Measurements from ENCODE around the gene MIDN. TPM values are rescaled to one million over a fixed set of nuclear protein-coding genes. Genes with fewer than 3 reads are reported as not detected.

The MIDN gene
- total RNA-seq, 2 experiments from 2014 or later: 75.2 to 80.7 TPM

DNA sequence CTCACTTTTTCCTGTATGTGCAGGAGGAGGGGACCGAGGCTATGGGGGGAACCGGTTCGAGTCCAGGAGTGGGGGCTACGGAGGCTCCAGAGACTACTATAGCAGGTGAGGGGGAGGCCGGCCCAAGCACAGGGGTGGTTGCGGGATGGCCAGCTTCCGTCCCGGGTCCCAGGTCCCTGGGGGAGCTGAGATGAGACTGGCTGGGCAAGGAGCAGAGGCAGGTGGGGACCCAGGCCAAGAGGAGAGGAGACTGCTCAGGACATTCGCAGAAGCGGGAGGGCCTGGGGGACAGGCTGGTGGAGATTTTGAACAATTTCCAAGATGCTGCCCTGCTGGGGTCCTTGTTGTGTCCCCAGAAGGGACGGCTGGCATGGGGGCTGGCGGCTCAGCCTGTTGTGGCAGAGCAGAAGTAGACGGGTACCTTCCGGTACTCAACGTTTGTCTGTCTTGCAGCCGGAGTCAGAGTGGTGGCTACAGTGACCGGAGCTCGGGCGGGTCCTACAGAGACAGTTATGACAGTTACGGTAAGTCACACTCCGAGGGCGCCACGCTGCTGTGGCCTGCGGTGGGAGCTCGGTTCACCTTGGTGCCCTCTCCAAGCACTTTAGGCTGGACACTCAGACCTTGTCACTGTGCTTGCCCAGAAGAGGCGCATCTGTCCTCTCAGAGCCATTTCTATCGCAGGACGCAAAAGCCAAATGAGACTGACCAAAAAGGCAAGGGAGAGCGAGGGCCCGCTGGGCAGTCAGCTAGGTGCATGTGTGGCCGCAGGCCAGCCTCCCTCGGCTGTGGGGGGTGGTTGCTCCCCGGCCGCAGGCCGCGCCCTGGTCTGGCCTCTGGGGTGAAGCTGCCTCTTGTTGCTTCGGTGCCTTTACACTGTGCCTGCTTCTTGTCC lies 23.4 kb downstream of the MIDN start:
- ATAC-seq (ENCODE audit: low read depth) (no peak), DNase-seq (no peak)
- H3K36me3 Mint-ChIP-seq: peaks cover 37% of the 10 kb centered on the region
- H3K4me1 Mint-ChIP-seq: peaks cover 48% of the 10 kb centered on the region
- H3K27ac Mint-ChIP-seq: peak overlapping the region; percentile 88
- H3K9me3 Mint-ChIP-seq: no peaks in the 10 kb centered on the region
- peak overlapping the region; percentile 94 for H3K4me3 Mint-ChIP-seq
- POLR2A ChIA-PET: interaction anchor here (1.6 to 1.9 kb wide), 2 partner anchors 10 to 27 kb away, joined by 5 to 7 read pairs; no protein-coding TSS in a partner anchor
- no peaks in the 10 kb centered on the region for H3K27me3 Mint-ChIP-seq

DNA sequence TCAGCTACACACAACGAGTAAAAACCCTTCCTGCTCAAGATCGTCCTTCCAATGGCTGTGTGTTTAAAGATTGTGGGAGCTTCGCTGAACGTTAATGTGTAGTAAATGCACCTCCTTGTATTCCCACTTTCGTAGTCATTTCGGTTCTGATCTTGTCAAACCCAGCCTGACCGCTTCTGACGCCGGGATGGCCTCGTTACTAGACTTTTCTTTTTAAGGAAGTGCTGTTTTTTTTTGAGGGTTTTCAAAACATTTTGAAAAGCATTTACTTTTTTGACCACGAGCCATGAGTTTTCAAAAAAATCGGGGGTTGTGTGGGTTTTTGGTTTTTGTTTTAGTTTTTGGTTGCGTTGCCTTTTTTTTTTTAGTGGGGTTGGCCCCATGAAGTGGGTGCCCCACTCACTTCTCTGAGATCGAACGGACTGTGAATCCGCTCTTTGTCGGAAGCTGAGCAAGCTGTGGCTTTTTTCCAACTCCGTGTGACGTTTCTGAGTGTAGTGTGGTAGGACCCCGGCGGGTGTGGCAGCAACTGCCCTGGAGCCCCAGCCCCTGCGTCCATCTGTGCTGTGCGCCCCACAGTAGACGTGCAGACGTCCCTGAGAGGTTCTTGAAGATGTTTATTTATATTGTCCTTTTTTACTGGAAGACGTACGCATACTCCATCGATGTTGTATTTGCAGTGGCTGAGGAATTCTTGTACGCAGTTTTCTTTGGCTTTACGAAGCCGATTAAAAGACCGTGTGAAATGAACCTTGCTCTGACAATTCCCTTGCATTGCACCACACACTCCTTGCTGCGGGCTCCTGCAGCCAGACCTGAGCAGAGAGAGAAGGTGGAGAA lies 24.3 kb downstream of the MIDN start:
- Mint-ChIP-seq H3K36me3 (peaks cover 38% of the 10 kb centered on the region), H3K27ac (peak overlapping the region; percentile 48), H3K4me1 (peaks cover 48% of the 10 kb centered on the region), H3K9me3 (no peaks in the 10 kb centered on the region), H3K4me3 (peak overlapping the region; percentile 47), H3K27me3 (no peaks in the 10 kb centered on the region)
- ATAC-seq (ENCODE audit: low read depth) (no peak), DNase-seq (no peak)
- POLR2A ChIA-PET: interaction anchor here (1.1 to 1.9 kb wide), 4 partner anchors 11 to 206 kb away, joined by 3 to 7 read pairs (median 4); partner anchors contain the start of gene ARHGAP45

DNA sequence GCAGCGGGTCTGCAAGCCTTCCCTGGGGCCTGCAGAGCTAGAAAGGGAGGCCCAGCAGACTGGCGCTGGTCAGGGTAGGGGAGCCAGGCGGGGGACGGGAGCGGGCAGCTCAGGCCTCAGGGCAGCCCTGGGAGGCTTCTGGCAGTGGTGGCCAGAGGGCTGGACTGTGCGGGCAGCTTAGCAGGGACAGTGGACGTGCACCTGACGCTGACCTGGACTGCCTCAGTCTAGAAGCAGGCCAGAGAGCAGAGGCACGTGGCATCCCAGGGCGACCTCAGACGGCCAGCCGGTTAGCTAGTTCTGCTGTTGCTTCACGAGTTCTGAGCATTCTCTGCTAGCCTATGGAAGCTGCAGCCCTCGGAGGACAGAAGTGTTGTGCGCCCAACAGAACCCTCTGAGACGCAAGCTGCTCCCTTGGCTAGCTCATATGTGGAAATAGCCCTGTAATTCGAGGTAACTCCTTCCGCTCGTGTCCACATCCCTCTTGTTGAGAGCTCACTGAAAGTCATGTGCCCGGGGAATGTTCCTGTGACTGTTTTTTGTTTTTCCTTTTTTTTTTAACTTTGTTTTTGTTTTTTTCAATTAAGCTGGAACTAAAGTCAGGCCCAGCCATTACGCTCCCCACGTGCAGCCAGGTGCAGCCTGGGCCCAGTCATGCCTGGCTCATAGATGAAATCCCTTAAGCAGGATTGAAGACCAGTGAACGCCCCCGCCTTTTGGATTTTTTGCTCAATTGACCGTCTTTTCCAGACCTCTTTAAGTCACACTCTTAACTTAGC lies 25.1 kb downstream of the MIDN start:
- no peaks in the 10 kb centered on the region for H3K9me3 Mint-ChIP-seq
- H3K4me1 Mint-ChIP-seq: peaks cover 46% of the 10 kb centered on the region
- POLR2A ChIA-PET: interaction anchor here (0.8 to 1.7 kb wide), 6 partner anchors 13 to 207 kb away, joined by 3 to 4 read pairs (median 3); partner anchors contain the start of genes ARHGAP45 and POLR2E
- peak overlapping the region; percentile 48 for H3K27ac Mint-ChIP-seq
- no peak for DNase-seq
- no peak for ATAC-seq (ENCODE audit: low read depth)
- no peaks in the 10 kb centered on the region for H3K27me3 Mint-ChIP-seq
- H3K4me3 Mint-ChIP-seq: peak overlapping the region; percentile 13
- peaks cover 42% of the 10 kb centered on the region for H3K36me3 Mint-ChIP-seq

DNA sequence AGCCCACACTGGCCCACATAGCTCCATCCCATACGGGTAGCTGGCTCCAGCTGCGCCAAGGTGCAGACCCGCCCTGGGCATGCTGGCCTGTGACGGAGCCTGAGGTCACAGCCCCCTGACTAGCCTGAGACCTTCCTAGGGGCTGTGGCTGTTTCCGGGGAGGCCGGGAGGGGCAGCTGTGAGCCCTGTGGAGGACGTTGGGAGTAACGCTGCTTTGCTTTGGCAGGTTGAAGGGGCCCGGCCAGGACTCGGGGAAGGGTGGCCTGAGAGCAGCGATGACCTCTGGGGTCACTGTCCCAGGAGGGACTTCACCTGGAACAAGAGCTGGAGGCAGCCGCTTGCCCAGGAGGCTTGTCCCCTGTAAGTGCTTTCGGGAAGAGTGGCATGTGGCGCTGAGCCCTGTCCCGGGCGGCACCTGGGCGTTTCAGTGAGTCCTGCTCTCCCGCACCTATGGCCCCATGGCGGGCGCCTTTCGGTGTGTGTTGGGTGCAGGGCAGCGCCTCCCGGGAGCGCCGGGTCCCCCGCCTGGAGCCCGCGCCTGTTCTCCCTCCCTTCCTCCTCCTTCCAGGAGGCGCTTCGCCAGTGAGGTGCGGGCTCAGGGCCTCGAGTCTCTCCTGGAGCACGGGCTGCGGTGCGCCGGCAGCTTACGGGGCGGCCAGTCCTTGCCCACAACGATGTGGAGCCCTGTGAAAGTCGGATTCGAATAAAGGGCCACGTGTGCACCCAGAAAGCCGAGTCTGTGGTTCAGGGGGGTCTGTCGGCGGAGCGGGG lies 25.9 kb downstream of the MIDN start:
- Mint-ChIP-seq H3K27ac (peak overlapping the region; percentile 11), H3K4me1 (peaks cover 41% of the 10 kb centered on the region), H3K9me3 (no peaks in the 10 kb centered on the region), H3K4me3 (peak overlapping the region; percentile 67), H3K36me3 (peaks cover 42% of the 10 kb centered on the region), H3K27me3 (no peaks in the 10 kb centered on the region)
- ATAC-seq (ENCODE audit: low read depth) (no peak), DNase-seq (no peak)
- POLR2A ChIA-PET: interaction anchor here (0.8 to 1.7 kb wide), 6 partner anchors 14 to 207 kb away, joined by 3 to 4 read pairs (median 3); partner anchors contain the start of genes ARHGAP45 and POLR2E

DNA sequence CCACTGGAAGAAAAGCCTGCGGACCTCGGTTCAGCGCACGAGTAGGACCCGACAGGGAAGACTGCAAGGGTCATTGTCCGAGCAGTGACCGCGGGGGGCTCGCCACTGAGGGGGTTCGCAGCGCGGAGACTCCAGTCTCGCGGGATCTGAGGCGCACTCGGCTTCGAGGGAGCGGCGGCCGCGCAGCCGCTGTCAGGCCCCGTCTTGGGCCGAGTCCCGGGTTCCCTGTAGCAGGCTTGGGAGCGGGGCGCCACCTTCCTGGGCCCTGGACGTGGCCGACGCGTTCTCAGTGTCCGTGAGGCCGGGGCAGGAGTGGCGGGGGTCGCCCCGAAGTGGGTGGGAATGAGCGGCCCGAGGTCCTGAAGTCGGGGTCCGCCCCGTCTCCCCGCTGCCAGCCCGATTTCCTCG lies 26.5 kb downstream of the MIDN start:
- POLR2A ChIA-PET: interaction anchor here (0.6 to 1.9 kb wide), 13 partner anchors 8 to 768 kb away, joined by 3 to 20 read pairs (median 4); partner anchors contain the start of gene ATP5F1D

DNA sequence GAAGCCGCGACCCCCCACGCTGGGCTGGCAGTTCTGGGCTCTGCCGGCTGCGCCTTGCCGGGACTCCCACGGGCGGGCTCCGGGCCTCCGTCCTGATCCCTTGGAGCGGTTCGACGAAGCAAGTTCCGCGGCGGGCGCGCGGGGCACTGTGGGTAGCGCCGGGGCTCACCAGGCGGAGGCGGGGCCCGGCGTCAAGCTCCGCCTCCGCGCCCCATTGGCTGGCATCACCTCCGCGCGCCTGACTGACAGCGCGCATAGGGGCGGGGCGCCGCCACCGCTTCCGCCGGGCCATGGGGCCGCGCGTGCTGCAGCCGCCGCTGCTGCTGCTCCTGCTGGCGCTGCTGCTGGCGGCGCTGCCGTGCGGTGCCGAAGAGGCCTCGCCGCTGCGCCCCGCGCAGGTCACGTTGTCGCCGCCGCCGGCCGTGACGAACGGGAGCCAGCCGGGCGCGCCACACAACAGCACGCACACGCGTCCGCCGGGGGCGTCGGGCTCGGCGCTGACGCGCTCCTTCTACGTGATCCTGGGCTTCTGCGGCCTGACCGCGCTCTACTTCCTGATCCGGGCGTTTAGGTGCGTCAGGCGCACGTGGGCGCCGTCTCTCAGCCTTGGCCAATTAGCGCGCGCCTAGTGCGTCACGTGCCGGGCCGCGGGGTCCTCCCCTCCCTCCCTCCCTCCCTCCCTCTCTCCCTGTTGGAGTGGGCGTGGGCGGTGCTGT lies 27.0 kb downstream of the MIDN start, which contains the start of gene FAM174C:
FAM174C (plus strand) TSS at position 271 of the 716 bp plus-strand sequence; CDS start at position 291, 20 bp downstream.
- H3K9me3 Mint-ChIP-seq: no peaks in the 10 kb centered on the region
- ATAC-seq (ENCODE audit: low read depth) (peak; percentile 83), DNase-seq (peak; percentile 97)
- POLR2A ChIA-PET: interaction anchor here (0.6 to 1.9 kb wide), 14 partner anchors 9 to 769 kb away, joined by 3 to 20 read pairs (median 4); partner anchors contain the start of gene ATP5F1D
- H3K27me3 Mint-ChIP-seq: no peaks in the 10 kb centered on the region
- peak within 1 kb of the TSS; percentile 95 for H3K27ac Mint-ChIP-seq
- H3K4me1 Mint-ChIP-seq: peaks cover 45% of the 10 kb centered on the region
- peak within 1 kb of the TSS; percentile 92 for H3K4me3 Mint-ChIP-seq
- H3K36me3 Mint-ChIP-seq: peaks cover 36% of the 10 kb centered on the region

More for the DNA sequence above, 26.5 kb downstream of the MIDN start:
- Mint-ChIP-seq H3K4me1 (peaks cover 45% of the 10 kb centered on the region), H3K27ac (no peak overlapping the region), H3K36me3 (peaks cover 41% of the 10 kb centered on the region), H3K9me3 (no peaks in the 10 kb centered on the region), H3K4me3 (peak overlapping the region; percentile 67), H3K27me3 (no peaks in the 10 kb centered on the region)
- ATAC-seq (ENCODE audit: low read depth) (no peak), DNase-seq (no peak)

DNA sequence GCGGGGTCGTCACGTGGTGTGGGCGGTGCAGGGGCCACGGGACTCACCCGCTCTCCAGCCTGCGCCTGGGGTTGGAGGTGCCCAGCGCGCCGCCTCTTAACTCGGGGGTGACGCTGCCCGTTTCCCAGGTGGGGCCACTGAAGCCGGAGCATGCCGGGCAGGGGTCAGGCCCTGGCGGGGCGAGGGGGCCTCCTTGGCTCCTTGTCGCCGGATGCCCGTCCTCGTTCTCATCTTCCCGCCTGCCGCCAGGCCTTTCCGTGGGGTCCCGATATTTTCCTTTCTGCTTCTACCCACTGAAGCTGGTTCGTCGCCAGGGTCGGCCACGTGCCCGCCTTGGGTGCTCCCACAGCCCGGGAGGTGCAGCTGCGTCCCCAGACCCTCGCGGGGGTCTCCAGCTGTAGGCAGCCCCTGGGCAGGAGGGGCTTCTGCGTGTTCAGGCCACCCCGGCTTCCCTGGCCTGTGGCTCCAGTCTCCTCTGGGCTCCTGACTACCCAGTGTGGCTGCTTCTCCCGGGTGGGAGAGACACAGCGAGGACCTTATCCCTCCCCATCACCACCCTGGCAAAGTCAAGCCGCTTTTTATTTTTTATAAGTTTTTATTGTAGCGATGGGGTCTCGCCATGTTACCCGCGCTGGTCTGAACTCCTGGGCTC lies 27.7 kb downstream of the MIDN start:
- Mint-ChIP-seq H3K9me3 (no peaks in the 10 kb centered on the region), H3K27me3 (no peaks in the 10 kb centered on the region), H3K4me1 (peaks cover 39% of the 10 kb centered on the region), H3K27ac (peak overlapping the region; percentile 95), H3K36me3 (peaks cover 30% of the 10 kb centered on the region), H3K4me3 (peak overlapping the region; percentile 92)
- no peak for ATAC-seq (ENCODE audit: low read depth)
- POLR2A ChIA-PET: interaction anchor here (1.4 to 1.9 kb wide), 4 partner anchors 9 to 107 kb away, joined by 3 to 20 read pairs (median 10); no protein-coding TSS in a partner anchor
- DNase-seq: no peak

DNA sequence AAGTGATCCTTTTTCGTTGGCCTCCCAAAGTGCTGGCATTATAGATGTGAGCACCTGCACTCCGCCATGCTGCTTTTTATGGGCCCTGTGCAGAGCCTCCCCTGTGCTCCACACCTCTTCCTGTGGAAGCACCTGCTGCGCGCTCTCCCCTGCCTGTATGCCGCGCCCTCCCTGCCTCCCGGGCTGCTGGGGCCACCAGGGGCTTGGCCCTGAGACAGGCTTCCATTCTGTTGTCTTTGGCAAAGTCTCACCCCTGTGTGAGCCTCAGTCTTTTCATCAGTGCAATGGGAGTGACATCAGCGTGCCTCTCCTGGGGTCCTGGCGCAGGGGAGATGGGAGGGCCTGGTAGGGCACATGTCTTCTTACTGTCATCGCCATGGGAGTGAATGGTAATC lies 28.2 kb downstream of the MIDN start:
- no peak for ATAC-seq (ENCODE audit: low read depth)
- Mint-ChIP-seq H3K27me3 (no peaks in the 10 kb centered on the region), H3K9me3 (no peaks in the 10 kb centered on the region), H3K4me1 (peaks cover 35% of the 10 kb centered on the region), H3K27ac (peak overlapping the region; percentile 95), H3K36me3 (peaks cover 26% of the 10 kb centered on the region), H3K4me3 (peak overlapping the region; percentile 92)
- POLR2A ChIA-PET: interaction anchor here (1.1 to 1.9 kb wide), 3 partner anchors 8 to 33 kb away, joined by 6 to 20 read pairs (median 15); partner anchors contain the start of gene CIRBP
- no peak for DNase-seq

DNA sequence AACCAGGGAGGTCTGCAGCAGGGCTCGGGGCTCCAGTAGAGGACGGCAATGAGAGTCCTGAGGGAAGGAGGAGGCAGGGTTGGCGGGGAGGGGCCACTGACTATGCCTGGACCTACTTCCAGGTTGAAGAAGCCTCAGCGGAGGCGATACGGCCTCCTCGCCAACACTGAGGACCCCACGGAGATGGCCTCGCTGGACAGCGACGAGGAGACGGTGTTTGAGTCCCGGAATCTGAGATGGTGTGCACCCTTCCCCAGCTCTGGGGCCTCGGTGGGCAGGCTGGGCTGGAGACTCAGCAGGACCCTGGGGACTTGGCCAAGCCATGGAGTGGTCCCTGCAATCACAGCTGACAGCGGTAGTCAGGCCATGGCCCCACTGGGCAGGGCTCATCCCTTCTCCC lies 28.7 kb downstream of the MIDN start:
- DNase-seq (no peak), ATAC-seq (ENCODE audit: low read depth) (no peak)
- Mint-ChIP-seq H3K4me1 (peaks cover 31% of the 10 kb centered on the region), H3K27ac (peak overlapping the region; percentile 95), H3K36me3 (peaks cover 22% of the 10 kb centered on the region), H3K4me3 (peak overlapping the region; percentile 92), H3K9me3 (no peaks in the 10 kb centered on the region), H3K27me3 (no peaks in the 10 kb centered on the region)
- POLR2A ChIA-PET: interaction anchor here (1.1 kb wide), 1 partner anchor 8 kb away, joined by 6 read pairs; the partner anchor contains the start of gene CIRBP

DNA sequence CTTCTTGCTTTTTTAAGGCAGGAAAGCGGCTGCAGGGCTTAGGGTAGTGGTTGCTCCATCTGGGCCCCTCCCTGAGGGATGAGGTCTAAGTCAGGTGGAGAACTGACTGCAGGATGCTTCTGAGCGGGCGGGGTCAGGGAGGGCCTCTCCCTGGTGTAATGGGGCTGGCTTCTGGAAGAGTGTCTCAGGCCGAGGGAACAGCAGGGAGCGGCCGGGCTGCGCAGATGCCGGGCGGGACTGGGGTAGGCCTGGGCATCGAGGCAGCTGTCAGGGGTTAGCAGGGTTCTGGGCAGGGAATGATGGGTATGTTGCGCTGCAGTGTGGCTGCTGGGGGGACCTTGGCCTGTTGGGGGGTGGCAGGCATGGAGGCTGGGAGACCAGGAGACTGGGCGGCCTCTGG lies 29.7 kb downstream of the MIDN start:
- DNase-seq (no peak), ATAC-seq (ENCODE audit: low read depth) (no peak)
- POLR2A ChIA-PET: interaction anchor here (1.9 kb wide), 1 partner anchor 9 kb away, joined by 8 read pairs; the partner anchor contains the start of gene CIRBP
- Mint-ChIP-seq H3K27ac (peak overlapping the region; percentile 38), H3K9me3 (no peaks in the 10 kb centered on the region), H3K27me3 (peaks cover 2% of the 10 kb centered on the region), H3K36me3 (peaks cover 14% of the 10 kb centered on the region), H3K4me1 (peaks cover 22% of the 10 kb centered on the region), H3K4me3 (no peak overlapping the region)
